Measurements from ENCODE around the gene YRDC. TPM values are rescaled to one million over a fixed set of nuclear protein-coding genes. Genes with fewer than 3 reads are reported as not detected.

YRDC gene
- total and polyA plus RNA-seq, 5 donors from 2014 or later, result 17.3 to 28.2 (median 22.2) TPM

DNA sequence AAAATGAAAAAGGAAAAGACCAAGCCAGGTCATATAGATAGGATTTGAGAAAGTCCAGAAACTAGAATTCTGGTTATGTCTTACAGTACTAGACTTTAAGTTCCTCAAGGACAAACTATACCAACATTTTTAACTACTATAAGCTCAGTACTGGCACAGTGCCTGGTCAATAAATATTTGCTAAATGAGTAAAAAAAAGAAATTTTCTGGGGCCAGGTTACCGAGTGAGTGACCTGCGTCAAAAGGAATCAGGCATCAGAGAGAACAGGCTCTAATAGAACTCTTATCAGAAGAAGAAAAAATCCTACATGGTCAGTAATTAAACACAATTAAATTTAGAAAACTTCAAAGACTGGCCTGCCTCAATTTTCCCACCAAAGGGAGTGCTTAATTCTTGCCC, 23.8 kb upstream of the YRDC start:
- Mint-ChIP-seq H3K9me3 (no peaks in the 10 kb centered on the region), H3K27me3 (no peaks in the 10 kb centered on the region)
- H3K36me3 ChIP-seq (ENCODE audit: control insufficient read depth, insufficient read depth, low read length), result peaks cover 74% of the 10 kb centered on the region

DNA sequence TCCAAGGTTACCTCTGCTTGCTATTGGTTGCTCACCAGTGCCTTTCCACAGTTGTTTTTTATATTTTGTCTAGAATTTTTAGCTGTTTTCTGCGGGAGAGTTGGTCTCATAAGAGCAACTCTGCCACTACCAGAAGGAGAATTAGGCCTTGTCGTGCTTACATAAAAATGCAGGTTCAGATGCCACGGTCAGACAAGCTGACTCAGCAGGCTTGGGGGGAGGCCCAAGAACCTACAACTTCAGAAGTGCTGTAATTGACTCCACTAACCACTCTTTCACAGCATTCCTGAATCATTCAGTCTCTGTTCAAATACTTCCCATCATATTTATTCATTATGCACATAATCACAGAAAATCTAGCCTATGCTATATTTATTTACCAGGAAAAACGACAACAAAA, 23.1 kb upstream of the YRDC start:
- Mint-ChIP-seq H3K9me3 (no peaks in the 10 kb centered on the region), H3K4me1 (peaks cover 0 to 6% (median 4%) of the 10 kb centered on the region in 4 donors), H3K27me3 (no peaks in the 10 kb centered on the region), H3K4me3 (no peak overlapping the region), H3K36me3 (peaks cover 34% of the 10 kb centered on the region), H3K27ac (peak overlapping the region in 1 of 3 donors; percentile 20)
- DNase-seq, result no peak
- Histone ChIP-seq H3K9me3 (ENCODE audit: control insufficient read depth in 2 of 2, low read length in 2 of 2) (no peaks in the 10 kb centered on the region), H3K36me3 (ENCODE audit: control insufficient read depth, insufficient read depth, low read length) (peaks cover 68% of the 10 kb centered on the region), H3K4me3 (ENCODE audit: low read depth, low read length) (no peak overlapping the region), H3K27me3 (ENCODE audit: control insufficient read depth, insufficient read depth, low read length) (no peaks in the 10 kb centered on the region), H3K27ac (ENCODE audit: insufficient read depth, low read length, poor library complexity, severe bottlenecking) (no peak overlapping the region), H3K4me1 (ENCODE audit: control insufficient read depth, insufficient read depth, low read length, poor library complexity, severe bottlenecking) (no peaks in the 10 kb centered on the region)
- no peak for ATAC-seq (ENCODE audit: low read depth in 2 of 2)

More for the DNA sequence above, 23.8 kb upstream of the YRDC start:
- ATAC-seq (ENCODE audit: low read depth in 2 of 2) (no peak), DNase-seq (no peak)
- Histone ChIP-seq H3K4me3 (ENCODE audit: low read depth, low read length) (no peak overlapping the region), H3K27ac (ENCODE audit: insufficient read depth, low read length, poor library complexity, severe bottlenecking) (no peak overlapping the region), H3K4me1 (ENCODE audit: control insufficient read depth, insufficient read depth, low read length, poor library complexity, severe bottlenecking) (no peaks in the 10 kb centered on the region), H3K27me3 (ENCODE audit: control insufficient read depth, insufficient read depth, low read length) (no peaks in the 10 kb centered on the region), H3K9me3 (ENCODE audit: control insufficient read depth in 2 of 2, low read length in 2 of 2) (no peaks in the 10 kb centered on the region)
- Mint-ChIP-seq H3K36me3 (peaks cover 34% of the 10 kb centered on the region), H3K4me3 (no peak overlapping the region), H3K27ac (no peak overlapping the region), H3K4me1 (peaks cover 0 to 6% (median 3%) of the 10 kb centered on the region in 4 donors)

DNA sequence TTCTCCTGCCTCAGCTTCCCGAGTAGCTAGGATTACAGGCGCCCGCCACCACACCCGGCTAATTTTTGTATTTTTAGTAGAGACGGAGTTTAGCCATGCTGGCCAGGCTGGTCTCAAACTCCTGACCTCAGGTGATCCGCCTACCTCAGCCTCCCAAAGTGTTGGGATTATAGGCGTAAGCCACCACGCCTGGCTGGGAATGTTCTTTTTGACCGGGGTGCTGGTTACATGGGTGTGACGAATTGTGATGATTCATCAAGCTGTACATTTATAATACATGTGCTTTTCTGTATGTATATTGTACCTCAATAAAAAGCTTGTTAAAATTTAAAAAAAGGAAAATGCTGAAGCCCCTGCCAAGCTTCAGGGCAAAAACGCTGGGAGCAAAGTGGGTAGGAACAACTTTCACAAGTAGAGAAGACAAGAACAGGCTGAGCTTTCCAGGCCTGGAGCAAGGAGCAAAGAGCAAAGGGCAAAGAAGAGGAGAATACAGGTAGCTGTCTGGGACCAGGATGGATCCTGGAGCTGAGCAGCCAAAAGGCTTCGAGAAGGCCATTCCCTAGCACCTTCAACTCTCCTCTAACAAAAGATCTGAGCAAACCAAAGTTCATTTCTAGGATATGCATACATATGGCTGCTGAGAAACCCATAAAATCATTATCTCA, 20.5 kb upstream of the YRDC start:
- Histone ChIP-seq H3K36me3 (ENCODE audit: control insufficient read depth, insufficient read depth, low read length) (peaks cover 53% of the 10 kb centered on the region), H3K4me1 (ENCODE audit: control insufficient read depth, insufficient read depth, low read length, poor library complexity, severe bottlenecking) (no peaks in the 10 kb centered on the region), H3K4me3 (ENCODE audit: low read depth, low read length) (no peak overlapping the region), H3K27me3 (ENCODE audit: control insufficient read depth, insufficient read depth, low read length) (no peaks in the 10 kb centered on the region), H3K9me3 (ENCODE audit: control insufficient read depth in 2 of 2, low read length in 2 of 2) (no peaks in the 10 kb centered on the region), H3K27ac (ENCODE audit: insufficient read depth, low read length, poor library complexity, severe bottlenecking) (no peak overlapping the region)
- Mint-ChIP-seq H3K4me1 (peaks cover 0 to 11% (median 4%) of the 10 kb centered on the region in 4 donors), H3K27me3 (no peaks in the 10 kb centered on the region), H3K4me3 (no peak overlapping the region), H3K9me3 (no peaks in the 10 kb centered on the region), H3K36me3 (peaks cover 33% of the 10 kb centered on the region), H3K27ac (peak overlapping the region in 1 of 3 donors; percentile 56)
- no peak for DNase-seq
- no peak for ATAC-seq (ENCODE audit: low read depth in 2 of 2)

DNA sequence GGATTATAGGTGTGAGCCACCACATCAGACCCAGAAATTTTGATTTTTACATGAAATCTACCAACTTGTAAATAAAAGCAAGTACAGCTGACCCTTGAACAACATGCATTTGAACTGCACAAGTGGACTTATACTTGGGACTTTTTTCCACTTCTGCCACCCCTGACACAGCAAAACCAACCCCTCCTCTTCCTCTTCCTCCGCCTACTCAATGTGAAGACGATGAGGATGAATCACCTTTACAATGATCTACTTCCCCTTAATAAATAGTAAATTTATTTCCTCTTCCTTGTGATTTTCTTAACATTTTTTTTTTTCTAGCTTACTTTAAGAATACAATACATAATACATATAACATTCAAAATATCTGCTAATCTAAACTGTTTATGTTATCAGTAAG, 17.5 kb upstream of the YRDC start:
- Mint-ChIP-seq H3K27me3 (no peaks in the 10 kb centered on the region), H3K36me3 (peaks cover 35% of the 10 kb centered on the region), H3K4me3 (no peak overlapping the region), H3K27ac (peak overlapping the region in 2 of 3 donors; percentile 5 to 51), H3K9me3 (no peaks in the 10 kb centered on the region), H3K4me1 (peaks cover 0 to 11% (median 1%) of the 10 kb centered on the region in 4 donors)
- Histone ChIP-seq H3K27me3 (ENCODE audit: control insufficient read depth, insufficient read depth, low read length) (no peaks in the 10 kb centered on the region), H3K9me3 (ENCODE audit: control insufficient read depth in 2 of 2, low read length in 2 of 2) (no peaks in the 10 kb centered on the region), H3K27ac (ENCODE audit: insufficient read depth, low read length, poor library complexity, severe bottlenecking) (no peak overlapping the region), H3K4me3 (ENCODE audit: low read depth, low read length) (no peak overlapping the region), H3K36me3 (ENCODE audit: control insufficient read depth, insufficient read depth, low read length) (peaks cover 54% of the 10 kb centered on the region), H3K4me1 (ENCODE audit: control insufficient read depth, insufficient read depth, low read length, poor library complexity, severe bottlenecking) (no peaks in the 10 kb centered on the region)
- ATAC-seq (ENCODE audit: low read depth in 2 of 2), result no peak
- no peak for DNase-seq

DNA sequence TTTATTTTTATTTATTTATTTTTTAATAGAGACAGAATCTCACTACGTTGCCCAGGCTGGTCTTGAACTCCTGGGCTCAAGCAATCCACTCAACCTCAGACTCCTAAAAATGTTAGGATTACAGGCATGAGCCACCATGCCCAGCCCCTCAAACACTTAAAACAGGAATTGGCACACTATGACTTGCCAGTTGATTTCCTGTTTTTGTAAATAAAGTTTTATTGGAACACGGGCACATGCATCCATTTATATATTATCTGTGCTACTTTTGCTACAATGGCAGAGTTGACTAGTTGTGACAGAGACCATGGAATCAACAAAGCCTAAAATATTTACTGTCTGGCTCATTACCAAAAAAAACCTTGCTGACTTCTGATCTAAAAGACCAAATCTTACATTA, 16.0 kb upstream of the YRDC start:
- Histone ChIP-seq H3K4me1 (ENCODE audit: control insufficient read depth, insufficient read depth, low read length, poor library complexity, severe bottlenecking) (no peaks in the 10 kb centered on the region), H3K9me3 (ENCODE audit: control insufficient read depth in 2 of 2, low read length in 2 of 2) (no peaks in the 10 kb centered on the region), H3K27me3 (ENCODE audit: control insufficient read depth, insufficient read depth, low read length) (no peaks in the 10 kb centered on the region), H3K4me3 (ENCODE audit: low read depth, low read length) (no peak overlapping the region), H3K27ac (ENCODE audit: insufficient read depth, low read length, poor library complexity, severe bottlenecking) (no peak overlapping the region), H3K36me3 (ENCODE audit: control insufficient read depth, insufficient read depth, low read length) (peaks cover 53% of the 10 kb centered on the region)
- Mint-ChIP-seq H3K4me1 (peaks cover 0 to 11% (median 1%) of the 10 kb centered on the region in 4 donors), H3K4me3 (no peak overlapping the region), H3K9me3 (no peaks in the 10 kb centered on the region), H3K27ac (no peak overlapping the region), H3K27me3 (no peaks in the 10 kb centered on the region), H3K36me3 (peaks cover 35% of the 10 kb centered on the region)
- DNase-seq (no peak), ATAC-seq (ENCODE audit: low read depth in 2 of 2) (no peak)

DNA sequence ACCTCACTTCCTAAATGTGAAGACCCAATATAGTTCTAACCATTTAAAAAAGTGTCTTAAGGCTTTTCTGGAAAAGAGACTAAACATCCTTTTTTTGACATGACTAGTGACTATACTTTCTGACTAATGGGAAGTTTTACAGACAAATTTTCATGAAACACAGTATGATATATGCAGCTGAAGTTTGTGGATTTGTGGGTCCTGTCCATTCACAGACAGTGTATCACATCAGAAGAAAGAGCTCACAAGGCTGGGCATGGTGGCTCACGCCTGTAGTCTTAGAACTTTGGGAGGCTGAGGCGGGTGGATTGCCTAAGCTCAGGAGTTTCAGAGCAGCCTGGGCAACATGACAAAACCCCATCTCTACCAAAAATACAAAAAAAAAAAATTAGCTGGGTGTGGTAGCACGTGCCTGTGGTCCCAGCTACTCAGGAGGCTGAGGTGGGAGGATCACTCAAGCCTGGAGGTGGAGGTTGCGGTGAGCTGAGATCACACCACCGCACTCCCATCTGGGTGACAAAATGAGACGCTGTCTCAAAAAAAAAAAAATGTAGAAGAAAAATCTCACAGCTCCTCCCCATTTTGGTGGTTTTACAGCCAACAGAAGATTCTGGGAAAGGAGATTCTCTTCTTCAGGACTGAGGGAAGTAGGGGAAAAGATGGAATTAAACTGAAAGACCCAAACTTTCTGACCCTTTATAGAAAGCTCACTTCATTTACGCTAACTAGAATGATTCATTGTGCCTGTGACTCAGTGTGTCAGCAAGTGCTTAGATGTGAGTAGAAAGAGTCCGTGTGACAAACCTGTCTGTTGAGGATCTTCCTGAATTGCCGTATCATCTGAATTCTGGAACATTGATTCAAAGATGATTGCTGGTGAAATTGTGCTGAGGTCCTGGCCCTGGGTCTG, 15.2 kb upstream of the YRDC start:
- Histone ChIP-seq H3K36me3 (ENCODE audit: control insufficient read depth, insufficient read depth, low read length) (peaks cover 50% of the 10 kb centered on the region), H3K27ac (ENCODE audit: insufficient read depth, low read length, poor library complexity, severe bottlenecking) (no peak overlapping the region), H3K4me1 (ENCODE audit: control insufficient read depth, insufficient read depth, low read length, poor library complexity, severe bottlenecking) (no peaks in the 10 kb centered on the region), H3K9me3 (ENCODE audit: control insufficient read depth in 2 of 2, low read length in 2 of 2) (no peaks in the 10 kb centered on the region), H3K27me3 (ENCODE audit: control insufficient read depth, insufficient read depth, low read length) (no peaks in the 10 kb centered on the region), H3K4me3 (ENCODE audit: low read depth, low read length) (no peak overlapping the region)
- peaks cover 0 to 11% (median 1%) of the 10 kb centered on the region in 4 donors for H3K4me1 Mint-ChIP-seq
- no peaks in the 10 kb centered on the region for H3K27me3 Mint-ChIP-seq
- no peak overlapping the region for H3K4me3 Mint-ChIP-seq
- ATAC-seq (ENCODE audit: low read depth in 2 of 2), result no peak
- no peak overlapping the region for H3K27ac Mint-ChIP-seq
- no peaks in the 10 kb centered on the region for H3K9me3 Mint-ChIP-seq
- DNase-seq, result no peak
- H3K36me3 Mint-ChIP-seq, result peaks cover 35% of the 10 kb centered on the region

DNA sequence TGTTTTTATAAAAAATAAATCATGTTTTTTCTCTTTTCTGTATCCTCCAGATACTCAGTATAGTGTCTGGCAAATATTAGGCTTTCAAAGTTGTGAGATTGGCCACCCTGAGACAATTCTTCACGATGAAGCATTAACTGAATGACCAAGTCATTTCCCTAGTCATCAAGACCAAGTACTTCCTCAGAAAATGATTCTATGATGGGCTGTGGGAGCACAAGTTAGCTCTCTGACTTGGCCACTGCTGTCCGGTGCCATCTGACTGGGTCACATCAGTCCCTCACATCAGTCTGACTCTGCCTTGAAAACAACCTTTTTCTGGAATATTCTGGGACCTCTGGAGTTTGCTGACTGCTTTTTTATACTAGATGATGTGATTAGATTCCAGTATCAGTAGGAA, 13.5 kb upstream of the YRDC start:
- Mint-ChIP-seq H3K36me3 (peaks cover 38% of the 10 kb centered on the region), H3K9me3 (no peaks in the 10 kb centered on the region), H3K4me3 (no peak overlapping the region), H3K27ac (no peak overlapping the region), H3K4me1 (peaks cover 0 to 5% (median 0%) of the 10 kb centered on the region in 4 donors), H3K27me3 (no peaks in the 10 kb centered on the region)
- no peak for DNase-seq
- H3K9me3 ChIP-seq (ENCODE audit: control insufficient read depth in 2 of 2, low read length in 2 of 2), result no peaks in the 10 kb centered on the region
- H3K4me3 ChIP-seq (ENCODE audit: low read depth, low read length), result no peak overlapping the region
- H3K27me3 ChIP-seq (ENCODE audit: control insufficient read depth, insufficient read depth, low read length), result no peaks in the 10 kb centered on the region
- no peak for ATAC-seq (ENCODE audit: low read depth in 2 of 2)
- no peak overlapping the region for H3K27ac ChIP-seq (ENCODE audit: insufficient read depth, low read length, poor library complexity, severe bottlenecking)
- peaks cover 64% of the 10 kb centered on the region for H3K36me3 ChIP-seq (ENCODE audit: control insufficient read depth, insufficient read depth, low read length)
- H3K4me1 ChIP-seq (ENCODE audit: control insufficient read depth, insufficient read depth, low read length, poor library complexity, severe bottlenecking), result no peaks in the 10 kb centered on the region
